ENCODE measurements around the gene ATP11A. TPM values are rescaled to one million over a fixed set of nuclear protein-coding genes. Genes with fewer than 3 reads are reported as not detected.

Gene ATP11A
- total and polyA plus RNA-seq, 9 of the 15 experiments (the other 6 are each of a cell fraction or from before 2014, with no cell fraction given): 0.38 to 34.2 (median 4.2) TPM

- no TSS peak for BruUV-seq (replicated peaks)
Measured at GRCh38 chr13:112774448-112774792, 84.6 kb downstream of the ATP11A start.

More at GRCh38 chr13:112774448-112774792, 84.6 kb downstream of the ATP11A start:
- no peak overlapping the region for H3K27ac ChIP-seq (ENCODE audit: extremely low read depth, low read depth, low read length)
- H3K4me2 ChIP-seq (ENCODE audit: insufficient read depth, low read length): no peak overlapping the region
- CTCF ChIA-PET (ENCODE audit: low intra/inter-chr PET ratio): no interaction called here
- FAIRE-seq: no peak
- H3K36me3 ChIP-seq (ENCODE audit: control insufficient read depth, insufficient read depth, low read length): no peaks in the 10 kb centered on the region
- DNase-seq (ENCODE audit: extremely low read depth in 1 of 4, low spot score in 3 of 4): no peak
- H3K9ac ChIP-seq (ENCODE audit: insufficient read depth in 1 of 2, low read depth in 2 of 2, low read length in 2 of 2): no peak overlapping the region
- 83% methylated on average over 5 of the region's 7 CpGs for WGBS (ENCODE audit: insufficient coverage, low coverage, missing lambda C conversion rate)
- H3K9me1 ChIP-seq (ENCODE audit: control insufficient read depth, insufficient read depth, low read length): no peaks in the 10 kb centered on the region
- no peak for ATAC-seq
- H3K9me3 ChIP-seq (replicated peaks; ENCODE audit: control insufficient read depth, insufficient read depth, low read depth, low read length): no peaks in the 10 kb centered on the region; the same call in 1 of the 2 replicates
- H3K4me3 ChIP-seq: no peak overlapping the region
- intact Hi-C loops (cut with micrococcal nuclease): no loop called here
- peaks cover 8% of the 10 kb centered on the region; the same call in 2 of the 3 replicates for H3K79me2 ChIP-seq (ENCODE audit: control insufficient read depth, insufficient read depth, low read length)
- in situ Hi-C loops (cut with MboI): no loop called here
- no peak overlapping the region for H2AFZ ChIP-seq (ENCODE audit: low read depth, low read length)
- TF ChIP-seq XRCC3 (IDR thresholded peaks at IDR 0.05) (no peak), ZNF184 (CRISPR knock-in tag; IDR thresholded peaks at IDR 0.05) (no peak), E4F1 (CRISPR knock-in tag; IDR thresholded peaks at IDR 0.05; ENCODE audit: borderline replicate concordance) (no peak), NCOR1 (IDR thresholded peaks at IDR 0.05) (no peak), ZNF280A (IDR thresholded peaks at IDR 0.05; ENCODE audit: low read depth, partially characterized antibody) (no peak), ETS2 (tag; IDR thresholded peaks at IDR 0.05; ENCODE audit: borderline replicate concordance, poor library complexity, severe bottlenecking) (no peak), BACH1 (tag; IDR thresholded peaks at IDR 0.05) (no peak), GTF2A2 (tag; IDR thresholded peaks at IDR 0.05) (no peak), KHSRP (IDR thresholded peaks at IDR 0.05) (no peak), ZNF197 (CRISPR knock-in tag; IDR thresholded peaks at IDR 0.05; ENCODE audit: low read depth) (no peak), ILF3 (IDR thresholded peaks at IDR 0.05; ENCODE audit: borderline replicate concordance) (no peak)
- no peaks in the 10 kb centered on the region; the same call in 1 of the 2 replicates for H4K20me1 ChIP-seq (replicated peaks; ENCODE audit: control insufficient read depth, insufficient read depth, low read length)
- POLR2A ChIA-PET: no interaction called here
- peaks cover 2 to 19% of the 10 kb centered on the region in 2 experiments; a peak in 2 of 5 replicates for H3K4me1 ChIP-seq (replicated peaks in 1 of 2; ENCODE audit: control insufficient read depth in 2 of 2, insufficient read depth in 2 of 2, low read length in 2 of 2)
- H3K27me3 ChIP-seq (ENCODE audit: control insufficient read depth in 2 of 2, insufficient read depth in 2 of 2, low read length in 2 of 2): no peaks in the 10 kb centered on the region
